ENCODE results near the gene ST13. TPM values are rescaled to one million over a fixed set of nuclear protein-coding genes. Genes with fewer than 3 reads are reported as not detected.

Gene ST13
- total RNA-seq: 303 and 321 TPM in 2 replicates
- long read RNA-seq, transcript ST13-201 (12 exons, 3,595 nt): major isoform, 522 of 598 reads
- long read RNA-seq, partial matches to known transcripts: 49 of 598 reads
- long read RNA-seq, other reads (novel, unspliced or antisense): 27 of 598 reads

GRCh38 chr22:40856513-40857308, at the start of gene ST13, which contains the start of gene XPNPEP3:
Gene ST13 (minus strand): TSS chr22:40856639. CDS start chr22:40856540, 99 bp downstream.
Gene XPNPEP3 (plus strand): TSS chr22:40857148. CDS start chr22:40857182, 34 bp downstream.
- no peaks in the 10 kb centered on the region for H3K9me3 Mint-ChIP-seq
- H3K27me3 Mint-ChIP-seq (ENCODE audit: low read depth): no peaks in the 10 kb centered on the region
- H3K4me1 Mint-ChIP-seq: peaks cover 58% of the 10 kb centered on the region
- peak; percentile 94 for DNase-seq (ENCODE audit: low read depth, low spot score)
- peak within 1 kb of the TSS; percentile 96 for H3K4me3 Mint-ChIP-seq
- peak; percentile 46 for TF ChIP-seq CTCF (conservative IDR thresholded peaks at IDR 0.05)
- no peaks in the 10 kb centered on the region for H3K36me3 Mint-ChIP-seq (ENCODE audit: low read depth)
- H3K27ac Mint-ChIP-seq (ENCODE audit: unreplicated experiment): peak within 1 kb of the TSS; percentile 100

GRCh38 chr22:40904101-40904500, 47.7 kb upstream of the ST13 start:
- Mint-ChIP-seq H3K4me1 (peaks cover 1% of the 10 kb centered on the region), H3K27me3 (ENCODE audit: low read depth) (no peaks in the 10 kb centered on the region), H3K36me3 (ENCODE audit: low read depth) (peaks cover 4% of the 10 kb centered on the region), H3K4me3 (no peak overlapping the region), H3K27ac (ENCODE audit: unreplicated experiment) (no peak overlapping the region), H3K9me3 (no peaks in the 10 kb centered on the region)
- DNase-seq (ENCODE audit: low read depth, low spot score): no peak
- no peak for TF ChIP-seq CTCF (conservative IDR thresholded peaks at IDR 0.05)

GRCh38 chr22:40898850-40899357, 42.5 kb upstream of the ST13 start:
- no peaks in the 10 kb centered on the region for H3K9me3 Mint-ChIP-seq
- H3K36me3 Mint-ChIP-seq (ENCODE audit: low read depth): no peaks in the 10 kb centered on the region
- H3K4me3 Mint-ChIP-seq: no peak overlapping the region
- no peaks in the 10 kb centered on the region for H3K27me3 Mint-ChIP-seq (ENCODE audit: low read depth)
- DNase-seq (ENCODE audit: low read depth, low spot score): no peak
- H3K27ac Mint-ChIP-seq (ENCODE audit: unreplicated experiment): no peak overlapping the region
- peaks cover 4% of the 10 kb centered on the region for H3K4me1 Mint-ChIP-seq
- TF ChIP-seq CTCF (conservative IDR thresholded peaks at IDR 0.05): peak; percentile 68

- H3K27me3 Mint-ChIP-seq (ENCODE audit: low read depth): no peaks in the 10 kb centered on the region
- no peak overlapping the region for H3K27ac Mint-ChIP-seq (ENCODE audit: unreplicated experiment)
- no peaks in the 10 kb centered on the region for H3K36me3 Mint-ChIP-seq (ENCODE audit: low read depth)
Observed at GRCh38 chr22:40894417-40894816, 38.0 kb upstream of the ST13 start.

GRCh38 chr22:40890881-40891280, 34.4 kb upstream of the ST13 start:
- Mint-ChIP-seq H3K27me3 (ENCODE audit: low read depth) (no peaks in the 10 kb centered on the region), H3K27ac (ENCODE audit: unreplicated experiment) (no peak overlapping the region), H3K9me3 (no peaks in the 10 kb centered on the region), H3K4me3 (no peak overlapping the region), H3K4me1 (no peaks in the 10 kb centered on the region), H3K36me3 (ENCODE audit: low read depth) (peaks cover 7% of the 10 kb centered on the region)
- TF ChIP-seq CTCF (conservative IDR thresholded peaks at IDR 0.05): no peak
- no peak for DNase-seq (ENCODE audit: low read depth, low spot score)

More at GRCh38 chr22:40894417-40894816, 38.0 kb upstream of the ST13 start:
- Mint-ChIP-seq H3K4me1 (peaks cover 4% of the 10 kb centered on the region), H3K4me3 (no peak overlapping the region), H3K9me3 (no peaks in the 10 kb centered on the region)
- no peak for TF ChIP-seq CTCF (conservative IDR thresholded peaks at IDR 0.05)
- DNase-seq (ENCODE audit: low read depth, low spot score): no peak
